Measurements from ENCODE around the gene SRP68. TPM values are rescaled to one million over a fixed set of nuclear protein-coding genes. Genes with fewer than 3 reads are reported as not detected.

The SRP68 gene
- total RNA-seq, 1 donor from 2014 or later, result 30.8 TPM

- ATAC-seq (no peak), DNase-seq (ENCODE audit: low spot score) (no peak)
These were observed 67.5 kb downstream of the SRP68 start for GRCh38 chr17:76004750-76005262.

- DNase-seq (ENCODE audit: low spot score) (no peak), ATAC-seq (peak; percentile 7)
These were observed 68.4 kb downstream of the SRP68 start for GRCh38 chr17:76003915-76004314.

GRCh38 chr17:76002100-76002499, 70.2 kb downstream of the SRP68 start:
- ATAC-seq, result no peak
- DNase-seq (ENCODE audit: low spot score), result no peak

GRCh38 chr17:76000755-76001521, 71.4 kb downstream of the SRP68 start, which contains the start of gene CDK3:
Gene CDK3, plus strand, starts transcription at chr17:76000855. Its CDS starts 571 bp downstream, at chr17:76001426.
- no peak for DNase-seq (ENCODE audit: low spot score)
- ATAC-seq, result no peak

GRCh38 chr17:76000016-76000754, 72.1 kb downstream of the SRP68 start:
- ATAC-seq, result peak; percentile 42

GRCh38 chr17:75998327-75998795, 74.0 kb downstream of the SRP68 start:
- no peak for DNase-seq (ENCODE audit: low spot score)
- ATAC-seq, result peak; percentile 35

More at GRCh38 chr17:76000016-76000754, 72.1 kb downstream of the SRP68 start:
- peak; percentile 75 for DNase-seq (ENCODE audit: low spot score)

GRCh38 chr17:75996665-75997590, 75.4 kb downstream of the SRP68 start:
- peak; percentile 62 for ATAC-seq

GRCh38 chr17:75995385-75995925, 76.9 kb downstream of the SRP68 start:
- DNase-seq (ENCODE audit: low spot score) (peak; percentile 70), ATAC-seq (peak; percentile 45)

More at GRCh38 chr17:75996665-75997590, 75.4 kb downstream of the SRP68 start:
- DNase-seq (ENCODE audit: low spot score), result peak; percentile 89

- DNase-seq (ENCODE audit: low spot score) (no peak), ATAC-seq (no peak)
These were observed 77.4 kb downstream of the SRP68 start for GRCh38 chr17:75994802-75995370.

GRCh38 chr17:75991396-75991795, 80.9 kb downstream of the SRP68 start:
- ATAC-seq, result no peak
- DNase-seq (ENCODE audit: low spot score), result no peak

Other genes with a start within 250 kb of the SRP68 start
- gene UNC13D, start 228.1 kb downstream of the SRP68 start, total RNA-seq, result 10.8 TPM
- gene WBP2, start 217.2 kb downstream of the SRP68 start, total RNA-seq, result 68.3 TPM
- 24.3 TPM for gene TRIM47, start 193.9 kb downstream of the SRP68 start, total RNA-seq
- gene TRIM65, start 175.6 kb downstream of the SRP68 start, total RNA-seq, result 9.8 TPM
- 82.4 TPM for gene MRPL38, start 167.6 kb downstream of the SRP68 start, total RNA-seq
- gene FBF1, start 131.5 kb downstream of the SRP68 start, total RNA-seq, result 3.4 TPM
- 199 TPM for gene ACOX1, start 93.4 kb downstream of the SRP68 start, total RNA-seq
- 14.1 TPM for gene TEN1, start 93.3 kb downstream of the SRP68 start, total RNA-seq
- gene CDK3, start 71.7 kb downstream of the SRP68 start, total RNA-seq, result 3.6 TPM
- gene EVPL, start 45.2 kb downstream of the SRP68 start, total RNA-seq, result 0.53 TPM
- not detected for gene GALR2, start 2.3 kb upstream of the SRP68 start, total RNA-seq
- gene ZACN, start 6.7 kb upstream of the SRP68 start, total RNA-seq, result not detected
- 51.3 TPM for gene EXOC7, start 31.3 kb upstream of the SRP68 start, total RNA-seq
- 0.08 TPM for gene FOXJ1, start 68.7 kb upstream of the SRP68 start, total RNA-seq
- 12.4 TPM for gene RNF157, start 168.0 kb upstream of the SRP68 start, total RNA-seq
- gene UBALD2, start 192.8 kb upstream of the SRP68 start, total RNA-seq, result 23.8 TPM
- 2.6 TPM for gene QRICH2, start 235.8 kb upstream of the SRP68 start, total RNA-seq

Measured in left lobe of liver (tissue), 2 donors.